ENCODE data around the gene ME3.

Gene ME3

DNA sequence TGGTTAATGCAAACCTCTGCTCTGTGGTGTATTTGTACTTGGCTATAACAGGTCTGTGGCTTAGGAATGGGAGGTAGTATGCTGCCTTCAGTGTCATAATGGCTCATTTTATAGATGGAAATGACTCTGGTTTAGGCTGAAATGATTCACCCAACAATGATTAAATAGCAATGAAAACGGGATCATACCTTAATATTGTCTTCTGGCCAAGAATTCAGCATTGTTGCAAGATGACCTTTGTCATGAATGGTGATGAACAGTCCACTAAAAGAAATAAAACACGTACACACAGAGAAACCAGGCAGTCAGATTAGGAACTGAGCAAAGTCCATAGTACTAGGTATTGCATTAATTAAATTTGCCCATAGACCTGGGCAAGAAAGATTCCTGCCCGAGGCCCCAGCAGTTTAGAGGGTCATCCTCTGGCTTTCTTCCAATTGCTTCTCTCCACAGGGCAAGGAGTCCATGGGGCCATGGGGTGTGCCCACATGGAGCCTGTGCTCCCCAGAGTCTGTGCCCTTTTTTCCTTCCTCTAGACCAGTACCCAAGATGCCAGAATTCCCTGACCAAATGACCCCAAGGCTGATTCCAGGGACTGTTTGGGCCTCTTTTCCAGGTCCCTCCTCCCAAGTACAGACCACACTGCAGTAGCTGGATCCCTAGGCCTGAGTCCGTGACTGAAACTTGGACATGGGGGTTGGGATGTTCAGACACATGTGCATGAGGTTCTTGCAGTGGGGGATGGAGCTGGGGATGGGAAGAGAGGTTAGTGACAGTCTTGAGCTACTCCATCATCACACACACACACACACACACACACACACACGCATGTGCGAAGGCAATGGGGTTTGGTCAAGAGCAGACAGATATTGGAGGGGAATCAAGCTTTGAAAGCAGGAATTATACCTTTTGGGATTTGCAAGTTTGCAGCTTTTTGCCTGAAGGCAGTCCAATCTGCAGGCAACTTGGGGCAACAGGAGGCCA is 163.5 kb downstream of the ME3 start:
- DNase-seq (ENCODE audit: low read depth), result no peak
- no peak overlapping the region for H3K4me3 ChIP-seq (ENCODE audit: low read depth, low read length)

DNA sequence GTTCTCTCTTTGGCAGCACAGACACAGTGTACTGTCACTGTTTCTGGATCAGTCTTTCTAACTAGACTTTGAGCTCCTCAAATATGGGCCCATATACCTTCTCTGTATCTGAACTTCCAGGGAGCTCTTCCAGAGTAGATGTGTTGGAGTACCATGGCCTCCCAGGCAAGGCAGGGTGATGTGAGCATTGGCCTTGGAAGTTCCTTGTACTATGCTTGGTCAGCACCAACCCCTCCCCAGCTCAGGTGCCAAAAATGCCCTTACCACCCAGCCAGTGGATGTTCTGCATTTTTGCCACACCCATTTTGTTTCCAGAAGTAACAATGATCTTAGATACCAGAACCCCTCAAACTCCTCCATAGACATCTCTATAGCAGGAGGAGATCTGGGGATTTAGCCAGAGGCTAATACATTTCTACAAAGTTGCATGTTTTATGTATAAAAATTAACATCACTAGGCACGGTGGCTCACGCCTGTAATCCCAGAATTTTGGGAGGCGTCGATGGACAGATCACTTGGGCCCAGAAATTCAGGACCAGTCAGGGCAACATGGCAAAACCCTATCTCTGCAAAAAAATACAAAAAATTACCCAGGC is 165.1 kb downstream of the ME3 start:
- DNase-seq (ENCODE audit: low read depth), result no peak
- no peak overlapping the region for H3K4me3 ChIP-seq (ENCODE audit: low read depth, low read length)

- no peak overlapping the region for H3K4me3 ChIP-seq (ENCODE audit: low read depth, low read length)
- no peak for DNase-seq (ENCODE audit: low read depth)
These were observed 166.2 kb downstream of the ME3 start for GRCh38 chr11:86506235-86506634.

DNA sequence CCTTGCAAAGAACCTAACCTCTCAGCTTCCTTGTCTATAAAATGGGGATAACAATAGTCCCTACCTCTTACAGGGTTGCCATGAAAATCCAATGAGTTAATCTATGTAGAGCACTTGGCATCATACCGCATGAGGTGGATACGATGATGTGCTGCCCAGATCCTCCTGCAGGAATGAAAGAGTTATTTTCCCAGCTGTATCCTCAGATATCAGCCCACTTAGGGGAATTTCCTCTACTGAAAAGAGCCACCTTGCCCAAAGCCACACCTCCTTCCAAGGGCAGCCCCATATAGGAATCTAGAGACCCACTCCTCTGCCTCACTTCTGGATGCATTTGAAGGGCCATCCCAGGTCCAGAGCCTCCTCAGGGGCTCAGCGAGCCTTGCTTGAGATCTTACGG is 169.3 kb downstream of the ME3 start:
- DNase-seq (ENCODE audit: low read depth), result no peak
- no peak overlapping the region for H3K4me3 ChIP-seq (ENCODE audit: low read depth, low read length)

DNA sequence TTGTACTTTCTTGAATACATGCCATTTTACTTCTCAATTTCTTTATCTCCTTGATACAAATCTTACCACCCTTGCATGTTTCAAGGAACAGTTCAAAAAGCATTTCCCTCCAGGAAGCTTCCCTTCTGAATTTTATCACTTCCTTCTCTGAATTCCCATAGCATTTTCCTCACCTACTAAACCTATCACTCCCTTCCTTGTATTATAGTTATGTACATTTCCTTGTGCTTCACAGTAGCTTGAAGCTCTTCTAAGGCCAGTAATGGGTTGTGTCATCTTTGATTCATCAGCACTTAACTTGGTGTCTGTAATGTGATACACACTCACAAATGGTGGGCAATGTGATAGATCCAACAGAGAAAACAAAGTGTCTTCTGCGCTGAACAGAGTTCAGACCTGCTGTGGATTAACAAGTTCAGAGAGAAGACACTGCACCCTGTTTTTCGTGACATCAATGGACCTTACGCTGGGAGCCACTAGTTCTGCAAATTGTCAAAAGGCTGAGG is 170.2 kb downstream of the ME3 start:
- no peak for DNase-seq (ENCODE audit: low read depth)
- H3K4me3 ChIP-seq (ENCODE audit: low read depth, low read length), result no peak overlapping the region

GRCh38 chr11:86500500-86501140 is 171.8 kb downstream of the ME3 start:
- no peak for DNase-seq (ENCODE audit: low read depth)
- H3K4me3 ChIP-seq (ENCODE audit: low read depth, low read length), result no peak overlapping the region

GRCh38 chr11:86499723-86500129 is 172.7 kb downstream of the ME3 start:
- DNase-seq (ENCODE audit: low read depth), result no peak
- H3K4me3 ChIP-seq (ENCODE audit: low read depth, low read length), result no peak overlapping the region

DNA sequence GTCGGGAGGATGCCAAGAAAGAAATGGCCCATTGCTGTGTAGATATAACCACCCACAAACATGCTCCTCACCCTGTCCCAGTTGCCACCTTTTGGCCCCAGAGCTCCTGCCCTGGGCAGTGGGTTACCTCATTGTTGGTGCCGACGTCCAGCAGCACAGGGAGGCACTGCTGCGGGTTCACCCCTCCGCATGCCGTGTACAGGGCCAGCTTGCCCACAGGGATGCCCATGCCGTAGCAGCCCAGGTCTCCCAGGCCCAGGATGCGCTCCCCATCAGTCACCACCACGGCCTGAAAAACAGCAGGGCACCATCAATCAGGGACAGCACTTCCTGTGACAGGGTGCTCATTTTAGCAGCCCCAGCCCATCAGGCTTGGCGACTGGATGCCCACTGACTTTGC is 174.6 kb downstream of the ME3 start:
- no peak overlapping the region for H3K4me3 ChIP-seq (ENCODE audit: low read depth, low read length)
- no peak for DNase-seq (ENCODE audit: low read depth)

- H3K4me3 ChIP-seq (ENCODE audit: low read depth, low read length), result no peak overlapping the region
- DNase-seq (ENCODE audit: low read depth), result no peak
These were observed 175.1 kb downstream of the ME3 start for GRCh38 chr11:86497310-86497709.

DNA sequence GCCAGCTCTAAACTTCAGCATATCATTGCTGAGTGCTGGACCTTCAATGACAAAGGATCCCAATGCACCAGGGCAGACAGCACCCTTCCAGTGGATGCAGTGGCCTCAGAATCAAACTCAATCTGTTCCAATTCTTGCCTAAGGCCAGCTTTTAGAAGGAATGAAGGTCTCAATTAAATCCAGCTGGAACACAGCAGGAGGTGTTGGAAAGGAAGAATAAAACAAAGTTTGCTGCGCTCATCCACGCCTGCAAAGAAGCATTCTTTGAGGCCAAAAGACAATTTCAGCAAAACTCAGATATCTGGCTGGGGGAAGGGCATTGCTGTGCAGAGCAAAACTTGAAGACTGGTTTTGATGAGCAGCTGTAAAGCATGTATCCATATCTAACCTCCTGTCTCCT is 177.1 kb downstream of the ME3 start:
- no peak for DNase-seq (ENCODE audit: low read depth)
- no peak overlapping the region for H3K4me3 ChIP-seq (ENCODE audit: low read depth, low read length)

DNA sequence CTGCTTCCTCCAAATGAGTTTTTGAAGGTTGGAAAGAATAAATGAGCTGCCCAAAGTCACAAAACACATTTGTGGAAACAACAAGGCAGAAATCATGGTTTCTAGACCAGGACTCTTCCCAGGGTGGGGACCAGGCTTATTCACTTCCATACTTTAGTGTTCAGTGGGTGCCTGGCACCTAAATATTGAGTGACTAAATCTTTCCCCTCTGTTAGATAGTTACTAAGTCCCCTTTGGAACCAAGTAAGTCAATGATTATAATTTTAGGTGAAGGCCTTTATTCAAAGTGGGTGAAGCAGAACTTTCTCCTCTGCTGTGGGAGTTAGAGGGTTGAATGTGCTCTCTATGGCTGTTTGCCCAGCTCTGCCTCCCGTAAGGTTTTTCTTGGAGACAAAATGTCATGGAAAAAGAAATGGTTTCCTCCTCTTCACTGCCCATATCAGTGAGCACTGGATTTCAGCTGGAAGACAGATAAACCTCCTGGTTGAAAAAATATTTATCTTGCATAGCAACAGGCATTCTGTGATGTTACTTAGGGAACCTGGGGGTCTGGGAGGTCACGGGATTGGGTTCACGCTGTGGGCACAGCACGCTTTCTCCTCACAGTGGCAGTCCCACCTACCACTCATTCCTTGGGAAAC is 179.9 kb downstream of the ME3 start:
- no peak overlapping the region for H3K4me3 ChIP-seq (ENCODE audit: low read depth, low read length)
- no peak for DNase-seq (ENCODE audit: low read depth)

GRCh38 chr11:86491027-86491426 is 181.4 kb downstream of the ME3 start:
- H3K4me3 ChIP-seq (ENCODE audit: low read depth, low read length), result no peak overlapping the region
- DNase-seq (ENCODE audit: low read depth), result no peak

- no peak overlapping the region for H3K4me3 ChIP-seq (ENCODE audit: low read depth, low read length)
- no peak for DNase-seq (ENCODE audit: low read depth)
These were observed 181.8 kb downstream of the ME3 start for GRCh38 chr11:86490582-86490981.

DNA sequence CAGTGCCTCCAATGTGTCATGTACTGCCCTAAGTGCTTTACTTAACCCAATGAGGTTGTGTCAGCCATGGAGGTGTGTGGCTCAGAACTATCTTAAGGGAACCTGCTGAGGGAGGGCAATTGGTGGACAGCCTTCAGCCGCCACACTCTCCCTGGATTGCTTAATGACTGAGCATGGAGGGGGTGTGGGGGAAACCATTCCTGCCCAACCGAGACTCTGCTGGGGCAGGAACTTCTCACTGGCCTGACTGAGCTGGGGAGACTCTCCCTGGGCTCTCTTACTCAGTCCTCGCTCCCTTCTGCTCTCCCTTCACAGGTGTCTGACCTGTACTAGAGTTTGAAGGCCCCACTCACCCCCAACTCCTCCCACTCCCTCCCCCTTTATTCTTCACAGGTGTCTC is 183.0 kb downstream of the ME3 start:
- no peak for DNase-seq (ENCODE audit: low read depth)
- H3K4me3 ChIP-seq (ENCODE audit: low read depth, low read length), result no peak overlapping the region

DNA sequence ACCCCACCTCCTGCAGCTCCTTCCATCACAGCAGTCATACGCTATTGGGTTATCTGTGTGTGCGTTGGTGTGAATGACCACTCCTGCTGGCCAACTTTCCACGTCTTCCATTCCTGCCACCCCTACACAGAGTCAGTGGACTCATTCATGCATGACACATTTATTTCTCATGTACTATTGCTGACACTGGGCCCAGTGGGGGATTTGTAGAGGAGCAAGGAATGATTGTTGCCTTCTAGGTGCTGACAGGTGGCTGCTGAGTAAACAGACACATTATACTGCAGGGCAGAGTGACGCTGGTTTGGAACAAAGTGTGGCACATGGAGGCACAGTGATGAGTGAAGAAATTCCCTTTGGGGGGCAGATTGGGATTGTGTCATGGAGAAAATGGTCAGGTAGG is 183.9 kb downstream of the ME3 start:
- DNase-seq (ENCODE audit: low read depth), result no peak
- no peak overlapping the region for H3K4me3 ChIP-seq (ENCODE audit: low read depth, low read length)

DNA sequence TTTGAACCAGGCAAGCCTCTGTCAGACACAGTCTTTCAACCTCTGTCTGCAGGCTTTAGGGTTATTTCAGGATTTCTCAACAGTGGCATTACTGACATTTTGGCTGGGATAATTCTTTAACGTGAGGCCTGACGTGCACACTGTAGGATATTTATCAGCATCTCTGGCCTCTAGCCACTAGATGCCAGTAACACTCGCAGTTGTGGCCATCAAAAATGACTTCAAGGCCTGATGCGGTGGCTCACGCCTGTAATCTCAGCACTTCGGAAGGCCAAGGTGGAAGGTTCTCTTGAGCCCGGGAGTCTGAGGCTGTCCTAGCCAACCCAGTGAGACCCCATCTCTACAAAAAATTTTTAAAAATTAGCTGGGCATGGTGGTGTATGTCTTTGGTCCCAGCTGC is 184.7 kb downstream of the ME3 start:
- no peak for DNase-seq (ENCODE audit: low read depth)
- H3K4me3 ChIP-seq (ENCODE audit: low read depth, low read length), result no peak overlapping the region

GRCh38 chr11:86486261-86487030 is 186.0 kb downstream of the ME3 start:
- H3K4me3 ChIP-seq (ENCODE audit: low read depth, low read length), result no peak overlapping the region
- DNase-seq (ENCODE audit: low read depth), result no peak

DNA sequence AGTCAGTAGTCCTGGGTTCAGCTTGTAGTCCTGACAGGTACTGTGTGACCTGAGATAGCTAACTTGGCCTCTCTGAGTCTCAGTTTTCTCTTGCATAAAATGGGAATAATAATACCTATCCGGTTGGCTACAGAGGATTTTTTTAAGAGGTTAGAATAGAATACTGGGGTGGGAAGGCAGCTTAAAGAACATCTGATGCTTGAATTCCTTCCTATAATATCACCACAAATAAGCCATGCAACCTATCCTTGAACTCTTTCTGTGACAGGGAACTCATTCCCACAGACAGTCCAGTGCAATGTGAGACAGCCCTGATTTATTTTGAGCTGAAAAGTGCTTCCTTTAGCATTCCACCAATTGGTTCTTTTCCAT is 187.6 kb downstream of the ME3 start:
- H3K4me3 ChIP-seq (ENCODE audit: low read depth, low read length), result no peak overlapping the region
- DNase-seq (ENCODE audit: low read depth), result no peak

Measured in skeletal muscle cell (primary cell).